ENCODE results near the gene SNHG17.

DNA sequence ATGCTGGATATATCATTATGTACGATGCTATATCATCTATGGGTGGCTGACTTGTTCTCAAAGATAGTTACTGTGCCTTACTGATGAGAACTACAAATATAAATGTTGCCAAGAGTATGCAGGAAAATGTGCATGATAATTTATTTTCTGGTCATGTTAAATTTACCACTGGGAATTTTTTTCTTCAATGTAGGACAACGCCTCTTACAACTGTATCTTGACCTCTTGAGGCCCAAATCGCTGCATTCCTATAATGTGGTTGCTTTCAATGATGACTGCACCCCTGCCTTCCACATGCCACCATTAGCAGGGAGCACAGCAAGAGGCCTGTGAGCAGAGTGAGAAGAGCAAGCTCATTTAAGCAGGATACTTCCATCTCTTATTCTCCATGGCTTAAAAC lies 31.9 kb upstream of the SNHG17 start:
- TF ChIP-seq POLR2A (IDR thresholded peaks at IDR 0.05) (no peak), CTCF (IDR thresholded peaks at IDR 0.05) (no peak)
